Thoracic aorta (tissue), 2 donors: Measurements from ENCODE around the gene MT2A. TPM values are rescaled to one million over a fixed set of nuclear protein-coding genes. Genes with fewer than 3 reads are reported as not detected.

Source experiments
- ATAC-seq: fragments of 150-250 bp; one replicate; pipeline ENCODE4 v1.8.0; 2017; ENCODE audit warnings: low read depth; ENCODE audit not compliant: insufficient number of reproducible peaks, low FRiP score
- DNase-seq: peaks from one replicate; pipeline ENCODE4 v3.0.0-alpha.2; 2020; ENCODE audit warnings: low spot score
- H3K27ac ChIP-seq, 2 donors: fragments of 200-600 bp; sonication (generic); 1 replicate in 1 of 2; 2 replicates in 1 of 2; pipeline ENCODE4 v1.5.1; 2016; ENCODE audit warnings: mild to moderate bottlenecking in 2 of 2, moderate library complexity in 2 of 2
- H3K27me3 ChIP-seq: fragments of 200-600 bp; sonication (generic); replicated peaks from 2 replicates; pipeline ENCODE4 v1.6.0; 2016; ENCODE audit warnings: mild to moderate bottlenecking; ENCODE audit not compliant: insufficient read depth
- H3K36me3 ChIP-seq: fragments of 200-600 bp; sonication (generic); one replicate; pipeline ENCODE4 v1.5.1; 2016
- H3K4me1 ChIP-seq, 2 donors: fragments of 200-600 bp; sonication (generic); 1 replicate in 1 of 2; 2 replicates in 1 of 2; pipeline versions ENCODE4 v1.5.1 to v1.6.0; 2016; ENCODE audit warnings: low read depth in 2 of 2, mild to moderate bottlenecking in 1 of 2; ENCODE audit not compliant: control insufficient read depth in 1 of 2
- H3K4me3 ChIP-seq: fragments of 200-600 bp; sonication (generic); 2 replicates; pipeline ENCODE4 v1.5.1; 2016; ENCODE audit warnings: mild to moderate bottlenecking
- H3K9me3 ChIP-seq: fragments of 200-600 bp; sonication (generic); 2 replicates; pipeline ENCODE4 v1.5.1; 2016
- total RNA-seq, 2 donors: library from RNA; depleted of rRNA; stranded (reverse); fragments of >200 nt; gene quantifications; one replicate each; pipeline versions ENCODE4 v1.1.0 to v1.2.3, GENCODE V29; 2016
- TF ChIP-seq, protein P1 (sequence below): fragments of 200-600 bp; sonication (generic); IDR thresholded peaks from one replicate; pipeline ENCODE4 v1.5.1; 2019; ENCODE audit warnings: antibody characterized with exemption

Gene MT2A
- total RNA-seq, 2 donors from 2014 or later, result 107 to 185 TPM

GRCh38 chr16:56645311-56645710, 36.9 kb downstream of the MT2A start:
- H3K27me3 ChIP-seq, result no peaks in the 10 kb centered on the region

GRCh38 chr16:56645838-56646237, 37.5 kb downstream of the MT2A start:
- no peaks in the 10 kb centered on the region for H3K27me3 ChIP-seq
- H3K9me3 ChIP-seq, result no peaks in the 10 kb centered on the region
- H3K27ac ChIP-seq, result no peak overlapping the region
- no peak overlapping the region for H3K4me3 ChIP-seq
- no peaks in the 10 kb centered on the region for H3K36me3 ChIP-seq
- no peak for ATAC-seq
- peaks cover 4 to 16% of the 10 kb centered on the region in 2 donors for H3K4me1 ChIP-seq
- TF ChIP-seq, protein P1, sequence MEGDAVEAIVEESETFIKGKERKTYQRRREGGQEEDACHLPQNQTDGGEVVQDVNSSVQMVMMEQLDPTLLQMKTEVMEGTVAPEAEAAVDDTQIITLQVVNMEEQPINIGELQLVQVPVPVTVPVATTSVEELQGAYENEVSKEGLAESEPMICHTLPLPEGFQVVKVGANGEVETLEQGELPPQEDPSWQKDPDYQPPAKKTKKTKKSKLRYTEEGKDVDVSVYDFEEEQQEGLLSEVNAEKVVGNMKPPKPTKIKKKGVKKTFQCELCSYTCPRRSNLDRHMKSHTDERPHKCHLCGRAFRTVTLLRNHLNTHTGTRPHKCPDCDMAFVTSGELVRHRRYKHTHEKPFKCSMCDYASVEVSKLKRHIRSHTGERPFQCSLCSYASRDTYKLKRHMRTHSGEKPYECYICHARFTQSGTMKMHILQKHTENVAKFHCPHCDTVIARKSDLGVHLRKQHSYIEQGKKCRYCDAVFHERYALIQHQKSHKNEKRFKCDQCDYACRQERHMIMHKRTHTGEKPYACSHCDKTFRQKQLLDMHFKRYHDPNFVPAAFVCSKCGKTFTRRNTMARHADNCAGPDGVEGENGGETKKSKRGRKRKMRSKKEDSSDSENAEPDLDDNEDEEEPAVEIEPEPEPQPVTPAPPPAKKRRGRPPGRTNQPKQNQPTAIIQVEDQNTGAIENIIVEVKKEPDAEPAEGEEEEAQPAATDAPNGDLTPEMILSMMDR, result no peak
- DNase-seq, result no peak

More at GRCh38 chr16:56645311-56645710, 36.9 kb downstream of the MT2A start:
- no peak overlapping the region for H3K27ac ChIP-seq
- DNase-seq (no peak), ATAC-seq (no peak)
- no peak overlapping the region for H3K4me3 ChIP-seq
- H3K9me3 ChIP-seq, result no peaks in the 10 kb centered on the region
- H3K4me1 ChIP-seq, result peaks cover 4 to 16% of the 10 kb centered on the region in 2 donors
- TF ChIP-seq, protein P1, result no peak
- H3K36me3 ChIP-seq, result no peaks in the 10 kb centered on the region

- H3K36me3 ChIP-seq, result no peaks in the 10 kb centered on the region
- no peak for DNase-seq
- H3K27me3 ChIP-seq, result no peaks in the 10 kb centered on the region
- TF ChIP-seq, protein P1, result no peak
- no peak overlapping the region for H3K4me3 ChIP-seq
- ATAC-seq, result no peak
- H3K4me1 ChIP-seq, result peaks cover 4 to 14% of the 10 kb centered on the region in 2 donors
- H3K27ac ChIP-seq, result no peak overlapping the region
- H3K9me3 ChIP-seq, result no peaks in the 10 kb centered on the region
Observed at GRCh38 chr16:56647641-56648431, 39.5 kb downstream of the MT2A start.

DNA sequence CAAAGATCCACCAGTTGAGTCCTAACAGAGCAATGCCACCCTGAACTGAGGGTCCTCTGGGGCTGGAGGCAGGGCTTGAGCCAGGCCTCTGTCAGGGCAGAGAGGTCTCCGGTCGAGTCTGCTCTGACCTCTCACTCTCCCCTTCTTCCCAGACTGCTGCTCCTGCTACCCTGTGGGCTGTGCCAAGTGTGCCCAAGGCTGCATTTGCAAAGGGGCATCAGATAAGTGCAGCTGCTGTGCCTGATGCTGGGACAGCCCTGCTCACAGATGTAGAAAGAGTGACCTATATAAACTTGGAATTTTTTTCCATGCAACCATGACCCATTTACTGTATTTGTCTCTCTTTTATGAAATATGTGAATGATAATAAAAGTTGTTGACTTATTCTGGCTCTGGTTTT, 40.9 kb downstream of the MT2A start:
- Histone ChIP-seq H3K36me3 (no peaks in the 10 kb centered on the region), H3K9me3 (no peaks in the 10 kb centered on the region), H3K27me3 (no peaks in the 10 kb centered on the region), H3K4me3 (no peak overlapping the region), H3K27ac (no peak overlapping the region), H3K4me1 (no peaks in the 10 kb centered on the region)
- DNase-seq (no peak), ATAC-seq (no peak)
- TF ChIP-seq, protein P1, result no peak

DNA sequence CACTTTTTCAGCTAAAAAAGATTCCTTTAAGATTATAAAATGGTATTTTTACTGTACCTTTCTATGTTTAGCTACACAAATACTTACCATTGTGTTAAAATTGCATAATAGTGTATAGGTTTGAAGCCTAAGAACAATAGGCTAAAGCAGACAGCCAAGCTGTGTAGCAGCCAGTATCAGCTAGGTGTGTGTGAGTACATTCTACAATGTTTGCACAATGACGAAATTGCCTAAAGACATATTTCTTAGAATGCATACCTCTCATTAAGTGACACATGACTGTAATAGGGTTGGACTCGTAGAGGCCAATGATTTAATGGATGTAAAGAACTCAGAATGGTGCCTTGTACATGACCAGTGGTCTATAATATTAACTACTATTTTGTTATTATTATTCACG, 41.4 kb downstream of the MT2A start:
- Histone ChIP-seq H3K4me1 (no peaks in the 10 kb centered on the region), H3K27me3 (no peaks in the 10 kb centered on the region), H3K36me3 (no peaks in the 10 kb centered on the region), H3K4me3 (no peak overlapping the region), H3K9me3 (no peaks in the 10 kb centered on the region), H3K27ac (no peak overlapping the region)
- DNase-seq (no peak), ATAC-seq (no peak)
- TF ChIP-seq, protein P1, result no peak
